Subcutaneous abdominal adipose tissue (tissue), 5 donors: ENCODE data around the gene SRSF8.
A peak's percentile ranks its signal among the peaks of the same experiment; 100 is the strongest.

Experiments used
- H3K27ac ChIP-seq: one replicate; pipeline ENCODE4 v1.7.0; 2013; ENCODE audit warnings: low read depth, mild to moderate bottlenecking, inconsistent platforms, low read length, moderate library complexity
- H3K27me3 ChIP-seq, 5 donors: one replicate each; pipeline ENCODE4 v1.7.0; 2013; ENCODE audit warnings: low read length in 5 of 5, inconsistent platforms in 1 of 5; ENCODE audit not compliant: control insufficient read depth in 5 of 5, insufficient read depth in 4 of 5
- H3K36me3 ChIP-seq, 5 donors: one replicate each; pipeline ENCODE4 v1.7.0; 2013; ENCODE audit warnings: low read length in 5 of 5; ENCODE audit not compliant: control insufficient read depth in 5 of 5, insufficient read depth in 5 of 5
- H3K4me1 ChIP-seq, 5 donors: one replicate each; pipeline ENCODE4 v1.7.0; 2013; ENCODE audit warnings: low read length in 5 of 5, mild to moderate bottlenecking in 3 of 5, moderate library complexity in 1 of 5; ENCODE audit not compliant: control insufficient read depth in 5 of 5, insufficient read depth in 5 of 5
- H3K4me3 ChIP-seq, 5 donors: one replicate each; pipeline ENCODE4 v1.7.0; 2013; ENCODE audit warnings: low read length in 5 of 5, low read depth in 1 of 5
- H3K9ac ChIP-seq, 5 donors: one replicate each; pipeline ENCODE4 v1.7.0; 2013; ENCODE audit warnings: low read length in 5 of 5, mild to moderate bottlenecking in 4 of 5, moderate library complexity in 3 of 5
- H3K9me3 ChIP-seq, 5 donors: one replicate each; pipeline ENCODE4 v1.7.0; 2013; ENCODE audit warnings: low read length in 5 of 5; ENCODE audit not compliant: control insufficient read depth in 5 of 5
- donor health status: healthy.
- donor health status: healthy.
- donor health status: healthy.
- donor health status: healthy.
- donor health status: healthy.

SRSF8 gene

DNA sequence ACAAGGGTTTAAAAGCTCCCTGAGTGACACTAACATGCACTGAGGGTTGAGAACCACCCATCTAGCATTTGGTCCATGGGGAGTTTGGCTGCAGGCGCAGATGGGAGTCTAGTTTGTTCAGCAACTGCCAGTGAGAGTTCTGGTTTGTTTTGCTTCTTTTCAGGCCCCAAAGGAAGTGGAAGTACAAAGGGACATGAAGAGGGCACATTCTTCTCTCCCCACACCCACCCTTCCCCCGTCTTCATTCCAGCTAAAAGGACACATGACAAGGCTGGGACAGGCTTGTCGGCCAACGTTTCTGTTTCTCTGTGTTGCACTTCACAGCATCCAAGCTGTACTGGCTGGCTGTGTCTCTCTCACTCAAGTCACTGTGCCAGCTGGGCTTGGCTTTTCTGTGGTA, 14.7 kb downstream of the SRSF8 start:
- Histone ChIP-seq H3K4me3 (no peak overlapping the region), H3K27ac (no peak overlapping the region), H3K4me1 (peaks cover 0 to 3% (median 2%) of the 10 kb centered on the region in 5 donors), H3K27me3 (no peaks in the 10 kb centered on the region), H3K9ac (no peak overlapping the region), H3K36me3 (no peaks in the 10 kb centered on the region), H3K9me3 (no peaks in the 10 kb centered on the region)

DNA sequence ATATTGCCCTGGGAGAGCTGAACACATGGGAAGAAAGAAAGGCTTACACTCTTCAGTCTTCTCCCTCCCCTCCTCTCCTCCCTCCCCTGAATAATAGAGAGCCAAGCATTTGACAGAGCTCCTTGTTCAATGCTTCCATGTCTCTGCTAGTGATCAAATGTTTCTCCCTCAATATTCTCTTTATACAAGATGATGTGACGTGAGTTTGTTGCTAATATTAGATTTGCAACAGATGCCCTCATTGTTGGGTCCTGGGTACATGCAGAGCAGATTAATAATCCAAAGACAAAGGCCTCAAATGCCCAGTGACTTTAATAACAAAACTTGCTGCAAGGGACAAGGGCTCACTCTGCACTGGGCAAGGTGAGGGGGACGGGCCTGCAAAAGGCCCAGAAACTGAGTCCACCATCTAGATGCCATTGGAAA, 15.9 kb downstream of the SRSF8 start:
- no peaks in the 10 kb centered on the region for H3K36me3 ChIP-seq
- H3K4me3 ChIP-seq: no peak overlapping the region
- no peaks in the 10 kb centered on the region for H3K9me3 ChIP-seq
- H3K9ac ChIP-seq: no peak overlapping the region
- no peaks in the 10 kb centered on the region for H3K27me3 ChIP-seq
- no peaks in the 10 kb centered on the region for H3K4me1 ChIP-seq
- no peak overlapping the region for H3K27ac ChIP-seq

DNA sequence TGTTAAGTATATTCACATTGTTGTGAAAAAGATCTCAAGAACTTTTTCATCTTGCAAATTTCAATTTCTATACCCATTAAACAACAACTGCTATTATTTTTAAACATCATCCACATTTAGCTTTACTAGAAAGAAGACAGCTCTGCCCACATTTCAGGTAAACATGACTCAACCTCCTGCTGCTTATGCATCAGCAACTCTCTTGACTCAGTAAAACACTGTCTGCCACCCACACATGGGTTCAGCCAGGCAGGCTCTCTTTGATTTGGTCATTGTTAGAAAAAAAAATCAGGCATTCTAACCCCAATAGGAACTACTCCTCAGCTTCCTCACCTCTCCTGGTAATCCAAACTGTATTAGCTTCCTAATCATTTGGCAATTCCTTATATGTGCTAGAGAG, 17.8 kb downstream of the SRSF8 start:
- no peak overlapping the region for H3K9ac ChIP-seq
- H3K27me3 ChIP-seq: no peaks in the 10 kb centered on the region
- no peak overlapping the region for H3K4me3 ChIP-seq
- peaks cover 0 to 7% (median 5%) of the 10 kb centered on the region in 5 donors for H3K4me1 ChIP-seq
- H3K36me3 ChIP-seq: no peaks in the 10 kb centered on the region
- no peaks in the 10 kb centered on the region for H3K9me3 ChIP-seq
- H3K27ac ChIP-seq: no peak overlapping the region

DNA sequence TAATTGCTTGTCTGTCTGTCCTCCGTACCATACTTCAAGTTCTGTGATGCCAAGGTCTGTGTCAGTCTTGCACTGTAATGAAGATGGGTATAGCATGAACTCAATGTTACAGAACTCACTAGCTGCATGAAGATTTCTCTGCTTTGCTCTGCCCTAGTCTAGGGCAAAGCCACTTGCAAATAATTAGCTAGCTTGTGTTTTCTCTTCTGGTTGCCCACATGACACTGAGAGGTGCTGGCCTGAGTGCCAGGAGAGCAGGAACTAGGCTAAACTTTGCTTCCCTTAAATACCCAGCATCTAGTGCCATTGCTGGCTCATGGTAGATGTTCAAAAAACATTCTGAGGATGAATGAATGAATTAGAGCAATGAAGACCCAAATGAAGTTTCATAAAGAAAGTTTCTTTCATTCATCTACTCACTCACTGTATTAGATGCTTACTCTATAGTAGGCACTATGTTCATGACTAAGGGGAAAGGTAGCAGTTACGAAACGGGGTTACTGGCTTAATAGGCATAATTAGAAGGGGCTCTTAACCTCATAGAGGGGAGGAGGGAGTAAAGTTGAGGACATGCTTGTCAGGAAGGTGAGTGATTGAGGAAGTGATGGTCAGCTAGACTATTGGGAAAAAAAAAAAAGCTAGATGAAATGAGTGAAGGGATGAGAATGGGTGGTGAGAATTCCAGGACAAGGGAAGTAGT, 18.5 kb downstream of the SRSF8 start:
- H3K36me3 ChIP-seq: no peaks in the 10 kb centered on the region
- H3K4me1 ChIP-seq: peaks cover 0 to 11% (median 10%) of the 10 kb centered on the region in 5 donors
- no peak overlapping the region for H3K4me3 ChIP-seq
- no peaks in the 10 kb centered on the region for H3K27me3 ChIP-seq
- no peak overlapping the region for H3K9ac ChIP-seq
- no peak overlapping the region for H3K27ac ChIP-seq
- H3K9me3 ChIP-seq: no peaks in the 10 kb centered on the region

DNA sequence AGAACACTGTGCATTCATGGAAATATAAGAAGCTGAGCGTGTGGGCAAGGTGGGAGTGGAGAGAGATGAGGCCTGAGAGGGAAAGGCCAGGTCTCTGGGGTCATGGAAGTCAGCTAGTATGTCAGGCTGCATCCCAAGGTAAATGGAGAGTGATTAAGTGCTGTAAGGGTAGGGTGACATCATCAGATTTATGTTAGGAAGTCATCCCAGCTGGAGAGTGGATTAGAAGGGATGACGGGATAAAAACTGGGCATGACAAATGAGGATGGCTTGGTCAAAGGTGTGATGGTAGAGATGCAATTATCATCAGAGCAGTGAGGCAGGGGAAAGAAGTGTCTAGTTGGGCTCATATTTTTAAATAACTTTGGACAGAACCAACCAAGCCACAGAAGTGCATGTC, 19.4 kb downstream of the SRSF8 start:
- H3K27ac ChIP-seq: no peak overlapping the region
- no peaks in the 10 kb centered on the region for H3K9me3 ChIP-seq
- H3K9ac ChIP-seq: no peak overlapping the region
- H3K36me3 ChIP-seq: no peaks in the 10 kb centered on the region
- H3K27me3 ChIP-seq: no peaks in the 10 kb centered on the region
- no peak overlapping the region for H3K4me3 ChIP-seq
- peaks cover 0 to 20% (median 15%) of the 10 kb centered on the region in 5 donors for H3K4me1 ChIP-seq

DNA sequence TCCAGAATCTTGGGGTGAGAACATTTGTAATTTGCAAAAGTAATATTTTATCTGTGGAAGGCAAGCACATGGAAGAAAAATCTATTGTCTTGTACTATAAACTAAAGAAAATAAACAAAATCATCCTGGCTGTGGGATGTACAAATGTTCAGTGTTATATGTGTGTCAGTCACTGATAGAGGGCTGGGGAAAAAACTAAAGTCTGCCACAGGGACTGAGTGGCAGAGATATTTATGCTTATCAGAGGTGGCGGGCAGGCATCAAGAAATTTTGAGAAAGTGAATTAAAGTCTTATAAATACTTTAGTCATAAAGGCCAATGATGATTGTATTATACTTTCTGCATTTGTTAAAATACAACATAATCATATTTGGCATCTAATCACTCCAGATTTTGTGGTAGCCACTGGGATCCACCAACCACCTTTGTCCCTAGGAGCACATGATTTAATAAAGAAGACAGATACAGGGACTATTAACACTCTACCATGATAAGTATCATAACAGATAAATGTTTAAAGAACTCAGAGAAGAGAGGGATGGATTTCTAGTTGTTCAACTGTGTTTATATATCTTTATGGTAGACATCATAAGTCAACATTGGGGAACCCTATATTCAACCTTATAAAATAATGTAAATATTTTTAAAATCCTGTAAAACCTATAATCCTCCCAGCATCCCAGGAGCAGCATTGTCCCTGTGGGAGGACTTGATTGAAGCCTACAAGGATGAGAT, 20.3 kb downstream of the SRSF8 start:
- Histone ChIP-seq H3K9ac (no peak overlapping the region), H3K9me3 (no peaks in the 10 kb centered on the region), H3K27me3 (no peaks in the 10 kb centered on the region), H3K4me3 (no peak overlapping the region), H3K4me1 (peaks cover 0 to 20% (median 20%) of the 10 kb centered on the region in 5 donors), H3K36me3 (no peaks in the 10 kb centered on the region), H3K27ac (no peak overlapping the region)

DNA sequence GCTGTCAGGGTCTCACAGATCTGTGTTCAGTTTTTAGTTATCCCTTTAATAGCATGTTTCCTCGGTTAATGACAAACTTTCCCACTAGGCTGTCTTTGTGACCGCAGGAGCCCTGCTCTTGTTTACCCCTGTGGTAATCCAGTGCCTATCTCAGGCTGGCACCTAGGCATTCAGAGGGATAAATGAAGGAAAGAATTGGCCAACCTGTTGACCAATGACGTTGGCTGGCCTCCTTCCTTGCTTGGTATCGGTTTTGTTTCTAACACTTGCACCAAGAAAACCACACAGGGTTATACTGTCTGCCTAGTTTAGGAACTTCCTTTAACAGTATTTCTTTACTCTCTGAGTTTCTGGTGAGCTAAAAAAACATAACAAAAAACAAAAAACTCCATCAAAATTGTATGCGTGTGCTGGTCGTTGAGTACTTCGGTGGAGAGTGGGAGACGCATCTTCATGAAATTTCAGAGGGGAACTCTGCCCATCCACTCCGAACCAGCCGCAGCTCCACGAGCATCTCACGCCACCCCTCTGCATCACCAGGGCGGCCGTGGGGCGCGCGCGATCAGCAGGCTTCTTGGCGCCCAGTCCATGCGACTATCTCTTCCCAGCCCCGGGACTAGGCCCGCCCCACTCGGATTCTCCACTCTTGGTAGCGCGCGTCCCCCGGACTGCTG, 22.4 kb downstream of the SRSF8 start:
- no peaks in the 10 kb centered on the region for H3K36me3 ChIP-seq
- no peaks in the 10 kb centered on the region for H3K9me3 ChIP-seq
- H3K9ac ChIP-seq: peak overlapping the region in 1 of 5 donors; percentile 25
- peak overlapping the region; percentile 25 for H3K27ac ChIP-seq
- H3K4me3 ChIP-seq: peak overlapping the region; percentile 25 to 90 (median 83)
- peaks cover 0 to 29% (median 20%) of the 10 kb centered on the region in 5 donors for H3K4me1 ChIP-seq
- H3K27me3 ChIP-seq: no peaks in the 10 kb centered on the region

DNA sequence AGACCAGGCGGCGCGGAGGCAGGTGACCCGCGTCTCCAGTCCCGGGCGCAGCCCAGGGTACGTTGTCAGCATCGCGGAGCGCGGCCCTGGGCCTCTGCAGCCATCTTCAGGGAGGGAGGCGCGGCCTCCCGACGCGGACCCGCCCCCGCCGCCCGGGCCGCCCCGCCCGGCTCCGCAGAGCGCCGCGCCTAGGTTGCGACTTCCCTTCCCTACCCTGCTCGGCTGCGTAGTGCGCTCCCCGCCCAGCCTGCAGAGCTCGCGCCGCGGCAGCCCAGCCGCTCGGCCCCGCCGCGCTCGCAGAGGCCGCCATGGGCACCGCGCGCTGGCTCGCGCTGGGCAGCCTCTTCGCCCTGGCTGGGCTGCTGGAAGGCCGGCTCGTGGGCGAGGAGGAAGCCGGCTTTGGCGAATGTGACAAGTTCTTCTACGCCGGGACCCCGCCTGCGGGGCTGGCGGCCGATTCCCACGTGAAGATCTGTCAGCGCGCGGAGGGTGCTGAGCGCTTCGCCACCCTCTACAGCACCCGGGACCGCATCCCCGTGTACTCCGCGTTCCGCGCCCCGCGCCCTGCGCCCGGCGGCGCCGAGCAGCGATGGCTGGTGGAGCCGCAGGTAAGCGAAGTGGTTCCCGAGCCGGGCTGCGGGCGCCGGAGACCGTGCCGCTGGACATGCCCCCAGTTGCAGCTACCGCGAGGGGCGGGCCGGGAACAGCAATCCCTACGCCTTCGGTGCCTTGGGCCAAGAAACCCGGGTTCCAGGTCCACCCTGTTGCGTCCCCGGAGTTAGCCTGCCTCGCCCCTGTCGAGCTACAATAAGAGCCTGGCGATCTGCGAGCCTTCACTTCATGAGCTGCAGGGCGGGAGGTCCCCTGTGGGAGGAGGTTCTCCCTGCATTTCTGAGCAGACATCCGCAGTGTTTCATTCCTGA, 23.2 kb downstream of the SRSF8 start, which contains the start of gene ENDOD1:
Gene ENDOD1, plus strand, starts transcription at position 227 of the 923 bp plus-strand sequence. Its CDS starts 82 bp downstream, at position 309.
- peak within 1 kb of the TSS in 4 of 5 donors; percentile 40 to 75 (median 69) for H3K9ac ChIP-seq
- peaks cover 0 to 2% (median 0%) of the 10 kb centered on the region in 5 donors for H3K36me3 ChIP-seq
- peak within 1 kb of the TSS; percentile 60 for H3K27ac ChIP-seq
- H3K27me3 ChIP-seq: no peaks in the 10 kb centered on the region
- no peaks in the 10 kb centered on the region for H3K9me3 ChIP-seq
- H3K4me1 ChIP-seq: peaks cover 0 to 29% (median 20%) of the 10 kb centered on the region in 5 donors
- peak within 1 kb of the TSS; percentile 76 to 90 (median 83) for H3K4me3 ChIP-seq

DNA sequence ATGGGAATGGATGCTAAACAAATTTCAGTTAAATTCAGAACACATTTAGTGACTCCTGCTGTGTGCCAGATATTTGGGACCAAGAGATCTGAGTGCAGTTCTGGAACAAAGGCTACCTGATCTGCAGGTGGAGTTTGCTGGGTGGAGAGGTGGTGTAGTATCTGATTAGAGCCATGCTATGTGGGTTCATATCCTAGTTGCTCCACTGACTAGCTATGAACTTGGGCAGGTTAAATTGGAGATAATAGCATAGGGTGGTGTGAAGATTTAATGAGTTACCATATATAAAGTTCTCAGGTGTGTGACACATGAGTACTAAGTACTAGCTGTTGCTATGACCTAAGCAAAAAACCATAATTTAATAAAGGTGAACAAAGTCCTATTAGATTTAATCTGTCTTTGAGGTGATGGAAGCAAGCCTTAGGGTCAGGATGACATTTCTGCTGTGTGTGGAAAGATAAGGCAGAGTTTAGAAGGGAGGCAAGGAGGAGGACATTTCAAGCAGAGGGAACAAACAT, 25.0 kb downstream of the SRSF8 start:
- Histone ChIP-seq H3K4me3 (no peak overlapping the region), H3K27ac (no peak overlapping the region), H3K4me1 (peaks cover 0 to 33% (median 20%) of the 10 kb centered on the region in 5 donors), H3K9ac (no peak overlapping the region), H3K36me3 (peaks cover 0 to 2% (median 0%) of the 10 kb centered on the region in 5 donors), H3K9me3 (no peaks in the 10 kb centered on the region), H3K27me3 (no peaks in the 10 kb centered on the region)
